Adrenal gland (tissue), 5 donors: Measurements from ENCODE around the gene FAM25C.
"Not testable (repeated sequence)": the region's sequence is repeated elsewhere in the genome, so short reads cannot be mapped to it uniquely, and the experiment has no call there.

Source experiments
- CTCF ChIP-seq, 6 experiments: fragments of 450-650 bp in 4 of 6; fragments of 200-600 bp in 2 of 6; sonication (generic) in 1 of 6; IDR thresholded peaks; 1 replicate in 5 of 6; 2 replicates in 1 of 6; pipeline versions ENCODE4 v1.5.1 to v1.8.0; 2016 to 2021; ENCODE audit warnings: antibody characterized with exemption in 6 of 6, mild to moderate bottlenecking in 2 of 6, moderate library complexity in 1 of 6
- POLR2A ChIP-seq, 2 donors: fragments of 450-650 bp; IDR thresholded peaks; one replicate each; pipeline ENCODE4 v1.6.1; 2017; ENCODE audit warnings: antibody characterized with exemption in 2 of 2, mild to moderate bottlenecking in 2 of 2, moderate library complexity in 1 of 2
- donor health status: DM: no; HTN: no; CAD: no.

DNA sequence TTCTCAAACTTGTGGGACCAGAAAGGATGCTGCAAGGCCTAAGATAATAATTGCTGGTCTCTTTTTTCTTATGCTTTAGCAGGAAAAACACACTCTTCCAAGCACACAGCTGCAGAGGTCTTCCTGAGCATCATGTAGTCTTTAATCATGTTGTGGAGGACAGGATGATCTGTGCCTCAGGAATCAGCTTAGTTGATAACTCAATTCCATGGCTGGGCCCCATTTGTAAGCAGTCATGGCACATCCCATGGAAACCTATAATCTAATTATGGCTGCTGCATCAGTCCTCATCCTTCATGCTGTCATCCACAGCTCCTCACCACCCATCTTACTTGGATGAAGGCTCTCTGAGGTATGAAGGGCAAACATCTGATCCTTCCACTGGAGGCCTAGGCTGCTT, 26.5 kb downstream of the FAM25C start:
- not testable (repeated sequence) for TF ChIP-seq POLR2A, CTCF (IDR thresholded peaks at IDR 0.05)
